Measurements from ENCODE around the gene GLCCI1.

GLCCI1 gene

GRCh38 chr7:8130663-8131062 is 162.1 kb downstream of the GLCCI1 start:
- DNase-seq (ENCODE audit: low read depth in 2 of 2): no peak

- DNase-seq (ENCODE audit: low read depth in 2 of 2): no peak
Observed at GRCh38 chr7:8131694-8132605, 163.4 kb downstream of the GLCCI1 start.

GRCh38 chr7:8133188-8133848 is 164.7 kb downstream of the GLCCI1 start:
- no peak for DNase-seq (ENCODE audit: low read depth in 2 of 2)

GRCh38 chr7:8134089-8134733 is 165.6 kb downstream of the GLCCI1 start:
- no peak for DNase-seq (ENCODE audit: low read depth in 2 of 2)

GRCh38 chr7:8135417-8135816 is 166.8 kb downstream of the GLCCI1 start:
- no peak for DNase-seq (ENCODE audit: low read depth in 2 of 2)

- DNase-seq (ENCODE audit: low read depth in 2 of 2): no peak
Observed at GRCh38 chr7:8136051-8136730, 167.6 kb downstream of the GLCCI1 start.

All from stimulated activated CD4-positive, alpha-beta T cell treated with anti-CD3 and anti-CD28 coated beads, Interleukin-12 subunit alpha, Interleukin-12 subunit beta, amount 100 ng/mL, for 24 hours (primary cell).